G401 (cell line): Measurements from ENCODE around the gene SAXO2. TPM values are rescaled to one million over a fixed set of nuclear protein-coding genes. Genes with fewer than 3 reads are reported as not detected.
A peak's percentile ranks its signal among the peaks of the same experiment; 100 is the strongest.
"Not testable (repeated sequence)": the region's sequence is repeated elsewhere in the genome, so short reads cannot be mapped to it uniquely, and the experiment has no call there.

Experiments
- DNase-seq: peaks from one replicate; pipeline ENCODE4 v3.0.0-alpha.2; 2015; ENCODE audit warnings: low spot score
- in situ Hi-C: cut with HindIII; loops from 2 replicates; pipeline ENCODE4 v1.10.0; 2016; ENCODE audit warnings: low sequenced_read_pairs, mixed read lengths
- total RNA-seq: library from RNA; depleted of rRNA; stranded (reverse); fragments of >200 nt; shearing (Covaris generic); gene quantifications from 2 replicates; pipeline ENCODE4 v1.2.3, GENCODE V29; 2014; rRNA removed

The SAXO2 gene
- total RNA-seq, 1 experiment from 2014 or later = 1.2 TPM

GRCh38 chr15:82327372-82327771, 64.8 kb downstream of the SAXO2 start:
- DNase-seq, in situ Hi-C loops: not testable (repeated sequence)

- in situ Hi-C loops, DNase-seq: not testable (repeated sequence)
These were observed 66.4 kb downstream of the SAXO2 start for GRCh38 chr15:82329039-82329438.

GRCh38 chr15:82330921-82331320, 68.3 kb downstream of the SAXO2 start:
- in situ Hi-C loops, DNase-seq: not testable (repeated sequence)

GRCh38 chr15:82331576-82332304, 69.1 kb downstream of the SAXO2 start:
- DNase-seq, in situ Hi-C loops: not testable (repeated sequence)

- DNase-seq = peak; percentile 52
- in situ Hi-C loops = not testable (repeated sequence)
These were observed 70.3 kb downstream of the SAXO2 start for GRCh38 chr15:82332711-82333602.

DNA sequence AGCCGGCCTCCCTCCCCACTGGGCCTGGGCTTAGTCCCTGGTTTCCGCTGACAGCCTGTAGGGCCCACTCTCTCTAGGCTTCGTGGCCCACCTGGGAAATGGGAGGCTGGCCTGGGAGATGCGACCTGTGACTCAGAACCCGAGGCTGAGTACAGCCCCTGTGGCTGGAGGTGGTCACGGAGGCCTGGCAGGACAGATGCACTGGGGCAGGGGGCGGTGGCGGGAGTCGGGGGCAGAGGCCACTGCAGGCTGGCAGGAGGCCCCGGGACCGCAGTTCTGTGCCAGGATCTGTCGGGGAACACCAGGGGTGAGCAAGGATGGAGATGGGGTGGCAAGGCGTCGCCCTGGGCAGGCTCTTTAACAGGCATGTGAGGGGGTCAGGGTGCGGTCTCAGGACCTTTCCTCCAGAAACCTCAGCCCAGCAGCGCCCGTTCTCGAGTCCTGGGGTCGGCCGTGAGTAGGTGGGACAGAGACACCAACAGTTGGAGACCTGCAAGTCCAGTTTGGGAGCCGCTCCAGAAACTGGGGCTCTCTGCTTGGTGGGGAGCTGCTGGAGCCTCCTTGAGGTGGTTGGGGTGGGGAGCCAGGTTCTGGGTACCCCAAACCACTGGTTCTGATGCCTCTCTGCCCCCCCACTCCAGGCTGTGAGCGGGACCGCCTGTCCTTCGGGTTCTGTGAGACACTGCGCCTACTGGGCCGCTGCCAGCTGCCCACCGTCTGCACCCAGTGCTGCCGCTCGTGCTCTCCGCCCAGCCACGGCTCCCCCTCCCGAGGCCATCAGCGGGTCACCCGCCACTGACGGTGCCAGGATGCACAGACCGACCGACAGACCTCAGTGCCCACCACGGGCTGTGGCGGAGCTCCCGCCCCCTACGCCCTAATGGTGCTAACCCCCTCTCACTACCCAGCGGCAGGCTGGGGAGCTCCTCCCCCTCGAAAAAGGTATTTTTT, 71.3 kb downstream of the SAXO2 start:
- in situ Hi-C loops, DNase-seq: not testable (repeated sequence)

Other genes starting within 250 kb of the SAXO2 start
- gene MEX3B, start 216.8 kb upstream of the SAXO2 start, total RNA-seq = not detected in 2 replicates
- 11.8 and 14.3 TPM in 2 replicates for gene EFL1, start 84 bp upstream of the SAXO2 start, total RNA-seq
- gene GOLGA6L10, start 86.7 kb downstream of the SAXO2 start, total RNA-seq = 0.47 and 0.98 TPM in 2 replicates
- gene GOLGA6L9, start 167.0 kb downstream of the SAXO2 start, total RNA-seq = 0.62 and 1.4 TPM in 2 replicates